ENCODE results near the gene C11orf52.

GRCh38 chr11:111921541-111922230 is 3.0 kb downstream of the C11orf52 start:
- TF ChIP-seq CTCF (IDR thresholded peaks at IDR 0.05) (no peak), ZFX (IDR thresholded peaks at IDR 0.05; ENCODE audit: borderline replicate concordance) (no peak)

All from 22Rv1 (cell line).